GM12872 (cell line): ENCODE measurements around the gene FBXW11.

ENCODE experiments used
- TF ChIP-seq, protein P1 (sequence below): IDR thresholded peaks from 3 replicates; pipeline ENCODE4 v1.5.1; 2011; ENCODE audit warnings: low read depth, mild to moderate bottlenecking, low read length, moderate library complexity; ENCODE audit not compliant: insufficient read depth

Gene FBXW11

DNA sequence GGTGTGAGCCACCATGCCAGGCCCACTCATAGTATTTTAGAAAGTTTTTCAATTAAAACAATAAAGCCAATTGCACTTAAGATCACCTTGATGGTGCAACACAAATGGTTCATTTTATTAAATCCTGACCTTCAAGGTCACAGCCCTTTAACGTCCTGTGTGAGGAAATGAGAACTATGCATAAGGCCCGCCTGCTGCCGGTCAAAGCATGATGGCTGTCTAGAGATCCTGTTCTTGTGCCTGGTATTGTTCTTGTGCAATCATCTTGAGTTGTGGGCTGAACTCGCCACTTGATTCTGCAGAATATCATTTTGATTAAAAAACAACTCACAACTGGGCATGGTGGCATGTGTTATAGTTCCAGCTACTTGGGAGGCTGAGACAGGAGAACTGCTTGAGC is 43.6 kb upstream of the FBXW11 start:
- TF ChIP-seq, protein P1, sequence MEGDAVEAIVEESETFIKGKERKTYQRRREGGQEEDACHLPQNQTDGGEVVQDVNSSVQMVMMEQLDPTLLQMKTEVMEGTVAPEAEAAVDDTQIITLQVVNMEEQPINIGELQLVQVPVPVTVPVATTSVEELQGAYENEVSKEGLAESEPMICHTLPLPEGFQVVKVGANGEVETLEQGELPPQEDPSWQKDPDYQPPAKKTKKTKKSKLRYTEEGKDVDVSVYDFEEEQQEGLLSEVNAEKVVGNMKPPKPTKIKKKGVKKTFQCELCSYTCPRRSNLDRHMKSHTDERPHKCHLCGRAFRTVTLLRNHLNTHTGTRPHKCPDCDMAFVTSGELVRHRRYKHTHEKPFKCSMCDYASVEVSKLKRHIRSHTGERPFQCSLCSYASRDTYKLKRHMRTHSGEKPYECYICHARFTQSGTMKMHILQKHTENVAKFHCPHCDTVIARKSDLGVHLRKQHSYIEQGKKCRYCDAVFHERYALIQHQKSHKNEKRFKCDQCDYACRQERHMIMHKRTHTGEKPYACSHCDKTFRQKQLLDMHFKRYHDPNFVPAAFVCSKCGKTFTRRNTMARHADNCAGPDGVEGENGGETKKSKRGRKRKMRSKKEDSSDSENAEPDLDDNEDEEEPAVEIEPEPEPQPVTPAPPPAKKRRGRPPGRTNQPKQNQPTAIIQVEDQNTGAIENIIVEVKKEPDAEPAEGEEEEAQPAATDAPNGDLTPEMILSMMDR: no peak

DNA sequence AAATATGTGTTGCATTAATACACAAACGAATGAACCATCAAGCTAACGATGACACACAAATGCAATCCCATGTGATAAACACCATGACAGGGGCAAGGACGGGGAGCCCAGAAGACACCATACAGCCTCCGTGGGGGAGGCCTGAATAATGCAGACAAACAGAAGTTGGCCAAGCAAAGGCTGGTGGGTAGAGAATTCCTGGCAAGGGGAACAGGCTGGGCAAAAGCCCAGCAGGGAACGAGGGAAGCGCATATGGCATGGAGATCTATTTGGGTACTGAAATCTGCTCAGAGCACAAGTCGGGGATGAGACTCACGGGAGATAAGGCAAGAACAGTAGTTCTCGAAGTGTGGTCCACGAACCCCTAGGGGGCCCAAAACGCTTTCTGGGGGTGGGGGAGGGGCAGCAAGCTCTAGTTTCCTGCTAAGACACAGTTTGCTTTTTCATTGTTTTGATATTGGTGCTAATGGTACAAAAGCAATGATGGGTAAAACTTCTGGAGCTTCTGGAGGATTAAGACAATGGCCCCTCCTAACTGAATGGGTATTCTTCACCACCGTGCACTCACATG is 42.9 kb upstream of the FBXW11 start:
- TF ChIP-seq, protein P1: no peak

GRCh38 chr5:172048539-172049101 is 42.2 kb upstream of the FBXW11 start:
- TF ChIP-seq, protein P1: no peak

DNA sequence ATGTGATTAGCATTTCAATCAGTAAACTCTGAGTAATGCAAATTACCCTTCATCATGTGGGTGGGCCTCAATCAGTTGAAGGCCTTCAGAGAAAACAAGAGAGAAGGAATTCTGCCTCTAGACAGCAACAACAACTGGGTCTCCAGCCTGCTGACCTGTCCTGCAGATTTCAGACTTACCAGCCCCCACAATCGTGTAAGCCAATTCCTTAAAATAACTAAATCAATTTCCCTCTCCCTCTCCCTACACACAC is 41.7 kb upstream of the FBXW11 start:
- TF ChIP-seq, protein P1: no peak

DNA sequence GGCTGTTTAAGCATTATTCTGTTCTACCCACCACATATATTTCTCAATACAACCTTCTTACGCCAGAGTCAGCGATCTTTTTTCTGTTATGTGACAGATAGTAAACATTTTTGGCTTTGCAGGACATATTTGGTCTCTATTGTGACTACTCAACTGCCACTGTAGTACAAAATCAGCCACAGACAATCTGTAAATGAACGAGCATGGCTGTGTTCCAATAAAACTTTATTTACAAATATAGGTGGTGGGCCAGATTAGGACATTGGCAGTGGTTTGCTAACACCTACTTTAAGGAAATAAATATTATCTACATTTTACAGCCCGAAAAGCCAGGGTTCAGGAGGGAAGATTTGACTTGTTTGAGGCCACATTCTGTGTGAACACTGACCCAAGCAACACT is 40.2 kb upstream of the FBXW11 start:
- TF ChIP-seq, protein P1: no peak

DNA sequence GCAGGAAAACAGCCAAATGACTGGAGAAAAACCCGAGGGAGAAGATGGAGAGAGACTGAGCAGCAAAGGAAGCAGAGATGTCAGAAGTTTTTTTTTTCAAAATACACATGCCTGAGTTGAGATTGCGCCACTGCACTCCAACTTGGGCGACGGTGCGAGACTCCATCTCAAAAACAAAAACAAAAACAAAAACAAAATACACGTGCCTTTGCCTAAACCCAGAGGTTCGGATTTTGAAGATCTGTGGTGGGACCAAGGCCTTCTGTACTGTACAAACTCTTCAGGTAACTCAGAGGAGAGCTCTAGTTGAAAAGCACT is 38.8 kb upstream of the FBXW11 start:
- TF ChIP-seq, protein P1: no peak

DNA sequence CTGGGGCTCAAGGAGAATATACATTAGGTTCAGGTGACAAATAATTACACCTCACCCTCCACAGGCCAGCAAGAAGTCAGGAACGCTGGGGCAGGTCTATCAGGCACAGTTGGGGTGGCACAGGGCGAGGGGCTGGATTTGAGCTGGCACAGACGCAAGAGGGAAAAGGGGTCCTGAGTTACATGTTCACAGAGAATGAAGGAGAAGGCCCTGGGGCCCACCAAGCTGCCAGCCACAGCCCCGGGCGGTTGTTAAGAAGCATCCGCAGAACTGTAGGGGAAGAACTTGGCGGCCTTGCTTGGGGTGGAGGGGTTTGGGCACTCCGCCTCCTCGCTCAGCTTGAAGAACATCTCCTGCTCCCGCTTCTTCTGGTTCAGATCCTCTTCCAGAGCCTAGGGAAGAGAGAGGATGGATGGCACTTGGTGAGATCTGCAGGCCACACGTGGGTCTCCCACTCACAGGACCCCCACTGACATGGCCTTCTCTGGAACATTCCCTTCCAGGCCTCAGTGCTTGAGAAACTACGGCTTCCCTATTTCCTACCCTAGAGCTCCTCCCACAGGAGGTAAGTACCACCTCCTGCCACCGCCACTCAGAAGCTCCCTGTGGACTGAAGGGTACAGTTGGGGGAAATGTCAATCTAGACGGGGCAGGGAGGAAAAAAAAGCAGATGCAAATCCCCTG is 38.3 kb upstream of the FBXW11 start:
- TF ChIP-seq, protein P1: no peak
